Measurements from ENCODE around the gene WWOX.

WWOX gene

GRCh38 chr16:78773706-78774105, 674.3 kb downstream of the WWOX start:
- no peak for TF ChIP-seq CTCF (IDR thresholded peaks at IDR 0.05; ENCODE audit: insufficient read depth, low read depth, low read length, missing control alignments)
- no peak for DNase-seq (ENCODE audit: low read depth)
- no peak overlapping the region for H3K4me3 ChIP-seq (ENCODE audit: low read depth, low read length)

- TF ChIP-seq CTCF (IDR thresholded peaks at IDR 0.05; ENCODE audit: insufficient read depth, low read depth, low read length, missing control alignments) = no peak
- peak; percentile 18 for DNase-seq (ENCODE audit: low read depth)
- no peak overlapping the region for H3K4me3 ChIP-seq (ENCODE audit: low read depth, low read length)
Observed at GRCh38 chr16:78775161-78775561, 675.7 kb downstream of the WWOX start.

- H3K4me3 ChIP-seq (ENCODE audit: low read depth, low read length) = no peak overlapping the region
- TF ChIP-seq CTCF (IDR thresholded peaks at IDR 0.05; ENCODE audit: insufficient read depth, low read depth, low read length, missing control alignments) = no peak
- DNase-seq (ENCODE audit: low read depth) = peak; percentile 17
Observed at GRCh38 chr16:78778101-78779004, 678.9 kb downstream of the WWOX start.

GRCh38 chr16:78780808-78781207, 681.4 kb downstream of the WWOX start:
- no peak for TF ChIP-seq CTCF (IDR thresholded peaks at IDR 0.05; ENCODE audit: insufficient read depth, low read depth, low read length, missing control alignments)
- H3K4me3 ChIP-seq (ENCODE audit: low read depth, low read length) = no peak overlapping the region
- no peak for DNase-seq (ENCODE audit: low read depth)

GRCh38 chr16:78782572-78782971, 683.1 kb downstream of the WWOX start:
- no peak for DNase-seq (ENCODE audit: low read depth)
- no peak overlapping the region for H3K4me3 ChIP-seq (ENCODE audit: low read depth, low read length)
- no peak for TF ChIP-seq CTCF (IDR thresholded peaks at IDR 0.05; ENCODE audit: insufficient read depth, low read depth, low read length, missing control alignments)

GRCh38 chr16:78783570-78784079, 684.2 kb downstream of the WWOX start:
- H3K4me3 ChIP-seq (ENCODE audit: low read depth, low read length) = no peak overlapping the region
- TF ChIP-seq CTCF (IDR thresholded peaks at IDR 0.05; ENCODE audit: insufficient read depth, low read depth, low read length, missing control alignments) = no peak
- no peak for DNase-seq (ENCODE audit: low read depth)
